ENCODE measurements around the gene BUB1B. TPM values are rescaled to one million over a fixed set of nuclear protein-coding genes. Genes with fewer than 3 reads are reported as not detected.

Gene BUB1B
- total RNA-seq, 2 experiments from 2014 or later: 62.3 to 70.6 TPM

DNA sequence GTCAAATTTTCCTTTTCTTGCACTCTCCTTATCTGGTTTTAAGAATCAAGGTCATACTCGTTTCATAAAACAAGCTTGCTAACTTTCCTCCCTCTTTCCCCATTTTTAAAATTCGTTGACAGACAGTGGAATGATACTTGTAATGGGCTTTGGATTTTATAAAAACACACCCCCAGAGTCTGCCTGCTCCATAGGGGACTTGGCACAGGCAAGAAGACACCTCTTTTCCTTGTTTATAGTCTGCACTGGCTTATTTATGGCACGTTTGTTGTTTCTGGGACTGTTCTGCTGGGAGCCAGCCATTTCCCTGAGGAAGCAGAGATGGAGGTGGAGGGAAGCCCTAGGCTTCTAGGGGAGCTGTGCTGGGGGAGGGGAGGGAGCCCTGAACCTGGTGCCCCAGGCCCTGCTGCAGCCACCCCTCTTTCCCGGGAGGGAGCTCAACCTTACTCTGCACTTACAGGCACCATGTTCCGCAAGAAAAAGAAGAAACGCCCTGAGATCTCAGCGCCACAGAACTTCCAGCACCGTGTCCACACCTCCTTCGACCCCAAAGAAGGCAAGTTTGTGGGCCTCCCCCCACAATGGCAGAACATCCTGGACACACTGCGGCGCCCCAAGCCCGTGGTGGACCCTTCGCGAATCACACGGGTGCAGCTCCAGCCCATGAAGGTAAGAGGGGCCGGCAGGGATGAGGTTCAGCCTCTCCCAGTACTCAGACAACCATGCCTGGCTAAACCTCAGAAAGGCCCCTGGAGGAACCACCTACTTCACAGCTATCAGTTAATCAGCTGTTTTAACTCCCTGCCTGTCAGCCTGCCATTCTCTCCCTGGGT lies 103.7 kb downstream of the BUB1B start:
- Mint-ChIP-seq H3K4me3 (no peak overlapping the region), H3K27ac (no peak overlapping the region), H3K9me3 (no peaks in the 10 kb centered on the region), H3K4me1 (no peaks in the 10 kb centered on the region), H3K27me3 (no peaks in the 10 kb centered on the region), H3K36me3 (no peaks in the 10 kb centered on the region)
- DNase-seq: no peak

DNA sequence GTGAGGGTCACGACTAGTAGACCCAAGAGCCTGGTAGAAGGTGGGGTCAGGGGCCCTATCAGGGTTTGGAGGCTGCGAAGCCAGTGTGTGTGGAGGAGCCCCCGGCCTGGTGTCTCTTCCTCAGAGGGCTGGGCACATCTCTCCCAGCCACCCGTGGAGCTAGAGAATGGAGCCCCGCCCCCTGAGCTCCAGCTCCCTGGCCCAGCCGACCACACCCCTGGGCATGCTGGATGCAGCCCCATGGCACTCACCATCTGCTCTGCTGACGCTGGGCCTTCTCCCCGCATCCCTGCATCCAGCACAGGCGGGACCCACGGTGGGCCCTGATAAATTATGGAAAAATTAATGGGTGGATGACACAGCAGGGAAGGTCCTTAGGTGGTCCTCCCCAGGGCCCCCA lies 104.5 kb downstream of the BUB1B start:
- Mint-ChIP-seq H3K4me1 (no peaks in the 10 kb centered on the region), H3K4me3 (no peak overlapping the region), H3K27me3 (no peaks in the 10 kb centered on the region), H3K27ac (no peak overlapping the region), H3K9me3 (no peaks in the 10 kb centered on the region), H3K36me3 (no peaks in the 10 kb centered on the region)
- no peak for DNase-seq

DNA sequence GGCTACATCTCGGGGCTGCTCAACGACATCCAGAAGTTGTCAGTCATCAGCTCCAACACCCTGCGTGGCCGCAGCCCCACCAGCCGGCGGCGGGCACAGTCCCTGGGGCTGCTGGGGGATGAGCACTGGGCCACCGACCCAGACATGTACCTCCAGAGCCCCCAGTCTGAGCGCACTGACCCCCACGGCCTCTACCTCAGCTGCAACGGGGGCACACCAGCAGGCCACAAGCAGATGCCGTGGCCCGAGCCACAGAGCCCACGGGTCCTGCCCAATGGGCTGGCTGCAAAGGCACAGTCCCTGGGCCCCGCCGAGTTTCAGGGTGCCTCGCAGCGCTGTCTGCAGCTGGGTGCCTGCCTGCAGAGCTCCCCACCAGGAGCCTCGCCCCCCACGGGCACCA lies 105.0 kb downstream of the BUB1B start:
- Mint-ChIP-seq H3K36me3 (no peaks in the 10 kb centered on the region), H3K4me3 (no peak overlapping the region), H3K27ac (no peak overlapping the region), H3K27me3 (no peaks in the 10 kb centered on the region), H3K9me3 (no peaks in the 10 kb centered on the region), H3K4me1 (no peaks in the 10 kb centered on the region)
- DNase-seq: no peak

DNA sequence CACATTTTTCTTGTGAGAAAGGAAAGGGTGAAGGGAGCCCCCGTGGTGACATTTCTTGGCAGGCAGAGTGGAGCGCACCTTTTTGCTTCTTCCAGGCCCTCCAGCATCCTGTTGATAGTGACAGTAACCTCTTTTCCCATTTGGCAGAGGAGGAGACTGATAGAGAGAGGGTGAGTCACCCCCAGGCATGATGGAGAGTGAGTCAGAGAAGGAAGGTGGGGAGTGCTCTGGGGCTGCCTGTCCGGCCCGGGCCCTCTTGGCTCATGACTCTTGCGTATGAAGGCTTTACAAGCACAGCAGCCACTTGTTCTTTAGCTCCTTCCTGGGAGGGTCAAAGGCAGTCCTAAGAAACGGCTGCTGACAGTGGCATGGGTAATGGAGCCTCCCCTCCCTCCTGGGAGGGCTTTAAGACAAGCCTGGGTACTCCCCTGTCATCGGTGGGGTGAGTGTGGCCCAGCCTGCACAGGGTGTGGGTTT lies 106.0 kb downstream of the BUB1B start:
- no peak overlapping the region for H3K27ac Mint-ChIP-seq
- DNase-seq: no peak
- H3K9me3 Mint-ChIP-seq: no peaks in the 10 kb centered on the region
- H3K4me3 Mint-ChIP-seq: no peak overlapping the region
- no peaks in the 10 kb centered on the region for H3K36me3 Mint-ChIP-seq
- H3K4me1 Mint-ChIP-seq: no peaks in the 10 kb centered on the region
- no peaks in the 10 kb centered on the region for H3K27me3 Mint-ChIP-seq

GRCh38 chr15:40267670-40268069 lies 106.8 kb downstream of the BUB1B start:
- no peaks in the 10 kb centered on the region for H3K36me3 Mint-ChIP-seq
- no peaks in the 10 kb centered on the region for H3K9me3 Mint-ChIP-seq
- no peaks in the 10 kb centered on the region for H3K4me1 Mint-ChIP-seq
- DNase-seq: no peak
- H3K4me3 Mint-ChIP-seq: no peak overlapping the region
- no peaks in the 10 kb centered on the region for H3K27me3 Mint-ChIP-seq
- H3K27ac Mint-ChIP-seq: no peak overlapping the region

GRCh38 chr15:40269604-40270003 lies 108.7 kb downstream of the BUB1B start:
- no peak for DNase-seq
- H3K36me3 Mint-ChIP-seq: no peaks in the 10 kb centered on the region
- H3K9me3 Mint-ChIP-seq: no peaks in the 10 kb centered on the region
- H3K4me1 Mint-ChIP-seq: no peaks in the 10 kb centered on the region
- H3K27ac Mint-ChIP-seq: no peak overlapping the region
- H3K27me3 Mint-ChIP-seq: no peaks in the 10 kb centered on the region
- H3K4me3 Mint-ChIP-seq: no peak overlapping the region

DNA sequence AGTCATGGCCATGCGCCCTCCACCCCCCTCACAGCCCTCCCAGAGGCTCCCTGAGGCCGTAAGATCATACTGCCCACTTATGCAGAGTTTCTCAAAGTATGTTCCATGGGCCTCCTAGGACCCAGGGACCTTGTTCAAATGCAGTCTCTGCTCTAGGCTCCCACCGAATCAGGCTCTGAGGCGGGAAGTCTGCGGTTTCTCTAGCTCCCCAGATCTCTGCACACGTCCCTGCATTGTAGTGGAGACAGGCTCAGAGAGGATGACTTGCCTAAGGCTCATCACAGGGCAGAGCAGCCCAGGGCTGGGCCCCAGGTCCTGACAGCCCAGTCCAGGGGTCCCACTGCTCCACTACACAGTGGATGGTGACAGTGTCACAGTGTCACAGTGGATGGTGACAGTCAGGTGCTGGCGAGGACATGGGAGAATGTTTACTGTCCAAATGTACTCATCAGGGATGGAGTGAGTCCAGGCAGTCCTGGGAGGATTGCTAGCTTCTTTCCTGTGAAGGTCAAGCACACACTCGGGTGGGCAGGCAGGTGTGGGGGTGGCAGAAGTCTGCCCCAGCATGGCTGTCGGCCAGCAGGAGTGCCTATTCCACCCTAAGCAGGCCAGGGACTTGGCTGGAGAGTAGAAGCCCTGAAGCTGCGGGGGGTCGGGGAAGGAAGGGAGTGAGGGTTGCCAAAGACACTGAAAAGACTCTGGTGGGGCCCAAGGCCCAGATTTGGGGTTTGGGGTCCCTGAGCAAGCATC lies 109.6 kb downstream of the BUB1B start:
- no peaks in the 10 kb centered on the region for H3K9me3 Mint-ChIP-seq
- no peaks in the 10 kb centered on the region for H3K4me1 Mint-ChIP-seq
- H3K27me3 Mint-ChIP-seq: no peaks in the 10 kb centered on the region
- H3K4me3 Mint-ChIP-seq: no peak overlapping the region
- no peaks in the 10 kb centered on the region for H3K36me3 Mint-ChIP-seq
- DNase-seq: no peak
- H3K27ac Mint-ChIP-seq: no peak overlapping the region

Other genes with a start within 250 kb of the BUB1B start
- gene GPR176, start 240.8 kb upstream of the BUB1B start, total RNA-seq: under 1 TPM in 1 of 2 experiments, not detected in 1; 0.12 TPM
- gene EIF2AK4, start 227.0 kb upstream of the BUB1B start, total RNA-seq: 10 to 100 TPM; 26.3 to 31.9 TPM
- 100 to 1,000 TPM; 161 to 169 TPM for gene SRP14, start 121.9 kb upstream of the BUB1B start, total RNA-seq
- gene BMF, start 52.2 kb upstream of the BUB1B start, total RNA-seq: 1 to 10 TPM; 5.1 to 5.4 TPM
- gene PAK6, start 78.0 kb downstream of the BUB1B start, total RNA-seq: under 1 TPM; 0.18 to 0.35 TPM
- not detected for gene ANKRD63, start 122.0 kb downstream of the BUB1B start, total RNA-seq
- gene PLCB2, start 146.9 kb downstream of the BUB1B start, total RNA-seq: 10 to 100 TPM; 40.8 to 43.6 TPM
- 10 to 100 TPM; 13.5 to 15.5 TPM for gene INAFM2, start 162.6 kb downstream of the BUB1B start, total RNA-seq
- gene CCDC9B, start 179.9 kb downstream of the BUB1B start, total RNA-seq: under 1 TPM; 0.24 to 0.62 TPM
- not detected for gene PHGR1, start 190.0 kb downstream of the BUB1B start, total RNA-seq
- under 1 TPM; 0.08 to 0.14 TPM for gene DISP2, start 197.2 kb downstream of the BUB1B start, total RNA-seq
- 10 to 100 TPM; 54.3 to 56.3 TPM for gene KNSTRN, start 221.7 kb downstream of the BUB1B start, total RNA-seq
- gene IVD, start 244.7 kb downstream of the BUB1B start, total RNA-seq: 10 to 100 TPM; 64.9 to 68.6 TPM

All from activated naive CD8-positive, alpha-beta T cell treated with anti-CD3 and anti-CD28 coated beads for 36 hours (primary cell).